ENCODE data around the gene SUPT4H1.
"Not testable (repeated sequence)": the region's sequence is repeated elsewhere in the genome, so short reads cannot be mapped to it uniquely, and the experiment has no call there.

SUPT4H1 gene

GRCh38 chr17:58341861-58342475 lies 10.0 kb downstream of the SUPT4H1 start:
- no peaks in the 10 kb centered on the region for H3K9me3 Mint-ChIP-seq (ENCODE audit: low read depth)
- H3K27me3 Mint-ChIP-seq, result no peaks in the 10 kb centered on the region
- H3K36me3 Mint-ChIP-seq, result peaks cover 12% of the 10 kb centered on the region
- peak overlapping the region; percentile 98 for H3K27ac Mint-ChIP-seq
- peak overlapping the region; percentile 99 for H3K4me3 Mint-ChIP-seq
- peaks cover 79% of the 10 kb centered on the region for H3K4me1 Mint-ChIP-seq (ENCODE audit: low read depth)

- H3K4me1 Mint-ChIP-seq (ENCODE audit: low read depth), result peaks cover 78% of the 10 kb centered on the region
- H3K27me3 Mint-ChIP-seq; H3K9me3 Mint-ChIP-seq (ENCODE audit: low read depth): not testable (repeated sequence)
- H3K27ac Mint-ChIP-seq, result peak overlapping the region; percentile 98
- H3K36me3 Mint-ChIP-seq, result peaks cover 12% of the 10 kb centered on the region
- peak overlapping the region; percentile 99 for H3K4me3 Mint-ChIP-seq
Measured at GRCh38 chr17:58341136-58341860, 10.7 kb downstream of the SUPT4H1 start.

GRCh38 chr17:58340405-58340876 lies 11.6 kb downstream of the SUPT4H1 start:
- peaks cover 78% of the 10 kb centered on the region for H3K4me1 Mint-ChIP-seq (ENCODE audit: low read depth)
- H3K27me3 Mint-ChIP-seq, result no peaks in the 10 kb centered on the region
- peaks cover 12% of the 10 kb centered on the region for H3K36me3 Mint-ChIP-seq
- H3K27ac Mint-ChIP-seq, result peak overlapping the region; percentile 98
- H3K9me3 Mint-ChIP-seq (ENCODE audit: low read depth), result no peaks in the 10 kb centered on the region
- peak overlapping the region; percentile 99 for H3K4me3 Mint-ChIP-seq

GRCh38 chr17:58339755-58340404 lies 12.1 kb downstream of the SUPT4H1 start:
- peaks cover 78% of the 10 kb centered on the region for H3K4me1 Mint-ChIP-seq (ENCODE audit: low read depth)
- peak overlapping the region; percentile 98 for H3K27ac Mint-ChIP-seq
- no peaks in the 10 kb centered on the region for H3K9me3 Mint-ChIP-seq (ENCODE audit: low read depth)
- no peaks in the 10 kb centered on the region for H3K27me3 Mint-ChIP-seq
- peaks cover 11% of the 10 kb centered on the region for H3K36me3 Mint-ChIP-seq
- H3K4me3 Mint-ChIP-seq, result peak overlapping the region; percentile 99

- peaks cover 77% of the 10 kb centered on the region for H3K4me1 Mint-ChIP-seq (ENCODE audit: low read depth)
- no peaks in the 10 kb centered on the region for H3K27me3 Mint-ChIP-seq
- H3K4me3 Mint-ChIP-seq, result peak overlapping the region; percentile 99
- H3K36me3 Mint-ChIP-seq, result peaks cover 10% of the 10 kb centered on the region
- no peaks in the 10 kb centered on the region for H3K9me3 Mint-ChIP-seq (ENCODE audit: low read depth)
- H3K27ac Mint-ChIP-seq, result peak overlapping the region; percentile 98
Measured at GRCh38 chr17:58338841-58339754, 12.9 kb downstream of the SUPT4H1 start.

- H3K4me1 Mint-ChIP-seq (ENCODE audit: low read depth), result peaks cover 75% of the 10 kb centered on the region
- peak overlapping the region; percentile 98 for H3K27ac Mint-ChIP-seq
- H3K36me3 Mint-ChIP-seq, result peaks cover 9% of the 10 kb centered on the region
- no peaks in the 10 kb centered on the region for H3K9me3 Mint-ChIP-seq (ENCODE audit: low read depth)
- peak overlapping the region; percentile 99 for H3K4me3 Mint-ChIP-seq
- H3K27me3 Mint-ChIP-seq, result no peaks in the 10 kb centered on the region
Measured at GRCh38 chr17:58338454-58338840, 13.6 kb downstream of the SUPT4H1 start.

GRCh38 chr17:58337600-58338453 lies 14.2 kb downstream of the SUPT4H1 start:
- Mint-ChIP-seq H3K9me3 (ENCODE audit: low read depth) (no peaks in the 10 kb centered on the region), H3K4me3 (peak overlapping the region; percentile 99), H3K4me1 (ENCODE audit: low read depth) (peaks cover 68% of the 10 kb centered on the region), H3K27me3 (no peaks in the 10 kb centered on the region), H3K27ac (peak overlapping the region; percentile 98), H3K36me3 (peaks cover 7% of the 10 kb centered on the region)

- H3K27me3 Mint-ChIP-seq, result no peaks in the 10 kb centered on the region
- no peaks in the 10 kb centered on the region for H3K9me3 Mint-ChIP-seq (ENCODE audit: low read depth)
- H3K27ac Mint-ChIP-seq, result peak overlapping the region; percentile 98
- H3K4me3 Mint-ChIP-seq, result peak overlapping the region; percentile 99
- peaks cover 62% of the 10 kb centered on the region for H3K4me1 Mint-ChIP-seq (ENCODE audit: low read depth)
- peaks cover 7% of the 10 kb centered on the region for H3K36me3 Mint-ChIP-seq
Measured at GRCh38 chr17:58337210-58337599, 14.8 kb downstream of the SUPT4H1 start.

GRCh38 chr17:58336456-58337209 lies 15.4 kb downstream of the SUPT4H1 start:
- Mint-ChIP-seq H3K4me3 (peak overlapping the region; percentile 99), H3K4me1 (ENCODE audit: low read depth) (peaks cover 57% of the 10 kb centered on the region), H3K27me3 (no peaks in the 10 kb centered on the region), H3K9me3 (ENCODE audit: low read depth) (no peaks in the 10 kb centered on the region), H3K36me3 (peaks cover 7% of the 10 kb centered on the region), H3K27ac (peak overlapping the region; percentile 98)

GRCh38 chr17:58335779-58336455 lies 16.1 kb downstream of the SUPT4H1 start:
- peaks cover 51% of the 10 kb centered on the region for H3K4me1 Mint-ChIP-seq (ENCODE audit: low read depth)
- H3K4me3 Mint-ChIP-seq, result peak overlapping the region; percentile 99
- no peaks in the 10 kb centered on the region for H3K9me3 Mint-ChIP-seq (ENCODE audit: low read depth)
- peak overlapping the region; percentile 98 for H3K27ac Mint-ChIP-seq
- no peaks in the 10 kb centered on the region for H3K27me3 Mint-ChIP-seq
- peaks cover 9% of the 10 kb centered on the region for H3K36me3 Mint-ChIP-seq

- Mint-ChIP-seq H3K27ac (peak overlapping the region; percentile 98), H3K9me3 (ENCODE audit: low read depth) (no peaks in the 10 kb centered on the region), H3K36me3 (peaks cover 13% of the 10 kb centered on the region), H3K27me3 (no peaks in the 10 kb centered on the region), H3K4me1 (ENCODE audit: low read depth) (peaks cover 44% of the 10 kb centered on the region), H3K4me3 (peak overlapping the region; percentile 99)
Measured at GRCh38 chr17:58335061-58335731, 16.8 kb downstream of the SUPT4H1 start.

- H3K4me3 Mint-ChIP-seq, result peak overlapping the region; percentile 99
- H3K9me3 Mint-ChIP-seq (ENCODE audit: low read depth), result no peaks in the 10 kb centered on the region
- peak overlapping the region; percentile 98 for H3K27ac Mint-ChIP-seq
- peaks cover 12% of the 10 kb centered on the region for H3K36me3 Mint-ChIP-seq
- peaks cover 42% of the 10 kb centered on the region for H3K4me1 Mint-ChIP-seq (ENCODE audit: low read depth)
- H3K27me3 Mint-ChIP-seq, result no peaks in the 10 kb centered on the region
Measured at GRCh38 chr17:58334661-58335060, 17.3 kb downstream of the SUPT4H1 start.

All from activated naive CD8-positive, alpha-beta T cell (primary cell).